Right hindlimb (tissue), 1 donor: ENCODE data around the gene VPS26C.

Source experiments
- DNase-seq: peaks from one replicate; pipeline ENCODE4 v3.0.0-alpha.2; 2018

Gene VPS26C

DNA sequence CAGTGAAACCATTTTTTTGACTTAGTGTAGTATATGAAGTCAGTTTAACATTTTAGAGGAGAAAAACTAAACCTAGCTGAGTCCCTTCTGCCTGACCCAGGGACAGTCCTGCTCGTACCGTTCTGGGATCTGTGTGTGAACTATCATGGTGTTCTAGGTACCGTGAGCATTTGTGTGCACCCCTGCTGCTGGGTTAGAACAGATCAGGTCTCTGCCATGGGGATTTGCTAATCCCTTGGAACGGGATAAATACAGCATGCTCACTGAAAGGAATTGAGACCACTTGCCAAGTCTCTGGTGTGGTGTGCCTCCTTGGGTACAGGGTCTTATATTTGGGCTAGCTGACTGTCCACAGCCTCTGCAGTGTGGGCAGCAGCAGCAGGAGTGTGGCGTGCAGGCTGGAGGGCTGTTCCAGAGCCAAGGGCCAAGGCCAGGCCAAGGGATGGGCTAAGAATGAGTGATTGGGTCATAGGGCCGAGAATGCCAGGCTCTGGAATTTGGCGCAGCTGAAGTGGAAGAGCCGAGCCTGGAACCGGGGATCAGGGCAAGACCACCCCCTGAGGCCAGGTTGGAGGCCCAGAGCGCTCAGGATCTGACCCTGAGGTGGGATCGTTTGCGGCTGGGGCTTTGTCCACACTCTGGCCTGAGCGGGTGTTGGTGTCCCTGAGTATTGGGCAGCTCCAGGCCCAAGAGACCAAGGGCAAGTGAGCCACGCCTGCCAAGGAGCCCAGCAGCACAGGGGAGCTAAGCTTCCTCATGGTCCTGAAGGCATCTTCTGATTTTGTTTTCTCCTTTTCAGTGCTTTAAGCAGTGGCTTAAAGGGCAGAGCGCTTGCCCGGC, 66.3 kb downstream of the VPS26C start:
- no peak for DNase-seq

DNA sequence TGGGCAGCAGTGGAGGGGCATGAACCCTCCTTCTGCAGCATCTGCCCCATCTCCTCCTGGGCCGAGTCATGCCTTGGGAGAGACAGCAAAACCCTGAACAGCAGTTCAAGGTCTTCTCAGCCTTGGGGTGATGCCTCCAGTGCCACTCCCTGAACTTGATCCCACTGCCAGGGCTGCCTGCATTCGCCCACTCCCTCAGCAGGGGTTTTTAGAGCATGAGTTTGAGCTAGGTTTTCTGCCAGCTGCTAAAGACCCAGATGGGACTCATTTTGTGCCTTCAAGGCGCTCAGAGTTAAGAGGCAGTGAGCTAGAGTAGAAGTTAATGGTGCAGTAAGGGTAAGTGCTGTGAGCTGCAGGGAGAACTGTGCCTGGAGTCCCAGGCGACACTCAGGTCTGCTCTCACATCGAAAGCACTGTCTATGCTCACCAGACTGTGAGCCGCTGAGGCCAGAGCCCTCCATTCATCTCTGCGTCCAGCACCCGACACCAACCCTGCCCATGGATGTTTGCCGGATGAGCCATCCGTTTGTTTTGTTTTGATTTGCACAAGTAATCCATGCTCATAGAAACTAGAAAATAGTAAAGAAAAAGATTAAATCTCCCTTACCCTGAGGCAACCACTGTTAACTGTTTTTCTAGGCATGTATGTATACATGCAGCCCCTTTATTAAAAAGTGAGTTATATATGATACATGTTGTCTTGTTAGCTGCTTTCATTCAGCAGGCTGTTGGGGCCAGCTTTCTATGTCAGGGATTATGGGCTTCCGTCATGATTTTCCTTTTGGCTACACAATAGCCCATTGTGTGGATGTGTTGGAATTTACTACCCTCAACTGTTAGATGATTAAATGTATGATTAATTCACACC, 67.8 kb downstream of the VPS26C start:
- DNase-seq: no peak

- no peak for DNase-seq
Measured at GRCh38 chr21:37197746-37198145, 69.4 kb downstream of the VPS26C start.

- no peak for DNase-seq
Measured at GRCh38 chr21:37196847-37197246, 70.3 kb downstream of the VPS26C start.

- DNase-seq: no peak
Measured at GRCh38 chr21:37195610-37196009, 71.5 kb downstream of the VPS26C start.

GRCh38 chr21:37195059-37195458, 72.1 kb downstream of the VPS26C start:
- no peak for DNase-seq

- no peak for DNase-seq
Measured at GRCh38 chr21:37193676-37194075, 73.5 kb downstream of the VPS26C start.

DNA sequence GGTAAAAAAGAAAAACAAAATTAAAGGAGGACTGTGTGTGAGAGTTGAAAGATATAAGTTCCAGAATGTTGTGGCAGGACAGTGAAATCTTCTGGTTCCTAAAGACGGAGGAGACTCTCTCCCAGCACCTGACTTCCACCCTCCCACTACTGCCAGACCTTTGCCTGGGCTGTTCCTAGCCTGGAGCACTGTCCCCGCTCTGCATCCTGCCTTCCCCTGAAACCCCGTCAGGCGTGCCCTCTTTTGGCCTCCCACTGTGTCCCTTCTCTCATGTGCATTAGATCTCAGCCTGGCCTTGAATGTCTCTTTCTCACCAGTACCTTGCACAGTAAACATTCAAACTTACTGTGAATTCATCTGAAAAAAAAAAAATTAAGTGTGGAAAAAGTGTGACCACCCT, 74.1 kb downstream of the VPS26C start:
- no peak for DNase-seq

- no peak for DNase-seq
Measured at GRCh38 chr21:37192019-37192418, 75.1 kb downstream of the VPS26C start.

DNA sequence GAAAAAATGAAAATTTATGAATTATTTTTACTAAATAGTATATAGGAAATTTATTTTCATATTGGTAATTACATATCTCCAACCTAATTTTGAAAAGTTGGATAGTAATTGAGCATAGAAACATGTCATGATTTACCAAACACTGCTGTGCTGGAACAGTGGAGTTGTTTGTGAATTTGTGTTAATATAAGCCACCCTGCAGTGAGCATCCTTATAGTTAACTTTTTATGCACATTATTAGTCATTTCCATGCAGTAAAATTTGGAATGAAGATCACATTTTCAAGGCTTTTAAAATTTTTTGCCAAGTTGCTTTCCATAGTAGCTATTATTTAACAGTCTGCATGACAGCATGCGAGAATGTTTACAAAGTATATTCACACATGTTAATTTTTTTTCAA, 78.3 kb downstream of the VPS26C start:
- no peak for DNase-seq

GRCh38 chr21:37186983-37187382, 80.2 kb downstream of the VPS26C start:
- no peak for DNase-seq

GRCh38 chr21:37184784-37185593, 82.1 kb downstream of the VPS26C start:
- no peak for DNase-seq

DNA sequence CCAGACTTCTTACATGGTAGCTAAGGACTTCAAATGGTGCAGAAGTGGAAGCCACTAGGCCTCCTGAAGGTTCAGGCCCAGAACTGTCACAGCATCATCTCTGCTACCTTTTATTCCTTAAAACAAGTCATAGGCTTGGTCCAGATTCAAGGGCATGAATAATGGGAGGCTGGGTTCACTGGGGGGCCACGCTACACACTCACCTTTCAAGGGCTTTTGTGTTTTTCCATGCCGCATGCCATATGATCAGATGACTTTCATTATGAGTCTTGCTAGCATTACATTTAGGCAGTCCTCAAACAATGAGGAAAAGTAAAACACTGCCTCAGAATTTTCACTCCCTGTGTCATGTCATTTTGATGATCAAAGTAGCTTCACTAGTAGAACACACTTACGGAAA, 83.4 kb downstream of the VPS26C start:
- no peak for DNase-seq

DNA sequence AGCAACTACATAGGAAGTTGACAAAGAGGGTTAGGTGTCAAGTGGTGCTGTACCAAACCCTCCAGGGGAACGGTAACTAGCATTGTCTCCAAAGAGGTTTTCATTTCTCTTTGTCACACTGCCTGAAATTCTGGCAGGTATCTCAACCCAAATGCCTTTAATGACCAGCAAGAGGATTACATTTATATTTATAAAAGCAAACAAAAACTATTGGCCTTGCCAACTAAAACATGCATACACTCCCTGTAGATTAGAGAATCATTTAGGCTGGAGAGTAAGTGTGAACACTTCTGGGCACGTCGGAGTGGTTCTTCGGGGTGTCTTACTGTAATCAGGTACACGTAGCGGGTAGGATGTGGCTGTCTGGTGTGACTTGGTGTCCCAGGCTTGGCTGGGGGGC, 84.9 kb downstream of the VPS26C start:
- no peak for DNase-seq

- no peak for DNase-seq
Measured at GRCh38 chr21:37181059-37181458, 86.1 kb downstream of the VPS26C start.

GRCh38 chr21:37176716-37177115, 90.4 kb downstream of the VPS26C start:
- DNase-seq: no peak
